ENCODE results near the gene MED27. TPM values are rescaled to one million over a fixed set of nuclear protein-coding genes. Genes with fewer than 3 reads are reported as not detected.

MED27 gene
- total and polyA plus RNA-seq, 2 of the 8 experiments (the other 6 are each of a cell fraction or from before 2014, with no cell fraction given), result 29.9 to 56.5 TPM

DNA sequence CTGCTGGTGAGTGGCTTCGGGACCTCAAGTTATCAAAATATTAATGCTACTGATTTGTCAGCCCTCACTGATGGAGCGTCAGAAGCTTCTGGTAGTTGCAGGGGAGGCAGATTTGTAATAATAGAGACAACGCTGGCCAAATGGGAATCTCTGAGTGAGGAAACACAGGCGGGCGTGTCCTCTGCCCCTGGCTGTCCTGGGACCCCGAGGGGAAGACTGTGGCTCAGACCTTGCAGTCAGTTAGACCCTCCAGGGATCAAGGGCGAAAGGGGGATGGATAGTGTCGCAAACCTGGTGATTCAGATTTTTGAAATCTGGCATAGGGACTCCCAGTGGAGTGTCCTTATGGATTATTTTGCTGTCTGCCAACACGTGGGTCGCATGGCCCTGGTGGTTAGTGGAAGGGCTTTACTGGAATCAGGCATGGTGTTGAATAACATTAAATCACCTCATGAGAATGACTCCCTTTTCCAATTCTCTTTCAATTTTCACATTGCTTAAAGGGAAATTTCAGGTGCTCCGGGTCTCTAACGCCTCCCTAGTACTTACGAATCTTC lies 47.1 kb upstream of the MED27 start:
- H3K27ac ChIP-seq (ENCODE audit: low read depth, low read length), result no peak overlapping the region
- H3K9ac ChIP-seq (replicated peaks in 1 of 4; ENCODE audit: extremely low read depth in 1 of 4, low read depth in 3 of 4, low read length in 3 of 4), result no peak overlapping the region
- H2BK12ac ChIP-seq (ENCODE audit: low read depth, low read length), result 0 out of 2 replicates have a peak overlapping the region, but pooled peaks have one; percentile 46
- peak overlapping the region; percentile 28 to 61; a peak in 2 of 4 replicates for H3K4me2 ChIP-seq (ENCODE audit: insufficient read depth in 1 of 2, low read depth in 2 of 2, low read length in 2 of 2)
- no peaks in the 10 kb centered on the region for H3K9me3 ChIP-seq (ENCODE audit: insufficient read depth in 2 of 2, low read depth in 1 of 2, low read length in 1 of 2)
- peaks cover 20 to 28% (median 24%) of the 10 kb centered on the region in 4 experiments for H3K4me1 ChIP-seq (replicated peaks in 1 of 4; ENCODE audit: control insufficient read depth in 3 of 4, insufficient read depth in 4 of 4, low read length in 3 of 4)
- no peak overlapping the region for H2BK5ac ChIP-seq (ENCODE audit: low read depth, low read length)
- H4K20me1 ChIP-seq (replicated peaks in 1 of 2; ENCODE audit: control insufficient read depth in 1 of 2, insufficient read depth in 2 of 2, low read length in 2 of 2), result no peaks in the 10 kb centered on the region
- H2AK5ac ChIP-seq (ENCODE audit: low read depth, low read length), result 0 out of 2 replicates have a peak overlapping the region, but pooled peaks have one; percentile 28
- no peak overlapping the region for H2BK120ac ChIP-seq (replicated peaks; ENCODE audit: low read depth, low read length)
- TF ChIP-seq POLR2A (IDR thresholded peaks at IDR 0.05; ENCODE audit: control extremely low read depth in 1 of 2, low read depth in 2 of 2, low read length in 2 of 2) (no peak), EGR1 (IDR thresholded peaks at IDR 0.05; ENCODE audit: borderline replicate concordance, low read depth, low read length) (no peak)
- TF ChIP-seq, protein P1, sequence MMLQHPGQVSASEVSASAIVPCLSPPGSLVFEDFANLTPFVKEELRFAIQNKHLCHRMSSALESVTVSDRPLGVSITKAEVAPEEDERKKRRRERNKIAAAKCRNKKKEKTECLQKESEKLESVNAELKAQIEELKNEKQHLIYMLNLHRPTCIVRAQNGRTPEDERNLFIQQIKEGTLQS (IDR thresholded peaks at IDR 0.05; ENCODE audit: insufficient read depth, low read depth, low read length), result no peak
- H3K56ac ChIP-seq (replicated peaks; ENCODE audit: insufficient read length, low read depth, low read length), result no peak overlapping the region
- POLR2A ChIA-PET (ENCODE audit: partially characterized antibody), result interaction anchor here (0.7 to 2.3 kb wide), 6 partner anchors 9 to 46 kb away, joined by 3 to 10 read pairs (median 3); no protein-coding TSS in a partner anchor
- H2AFZ ChIP-seq (ENCODE audit: low read length), result no peak overlapping the region
- 73% methylated on average over 13 of the region's 13 CpGs; no CpG with 5 or more reads in 1 of the 2 experiments for WGBS, 2 experiments (ENCODE audit: extremely low coverage in 1 of 2, insufficient coverage in 1 of 2, insufficient read length in 1 of 2, insufficient replicate concordance in 2 of 2, low coverage in 1 of 2, low lambda C conversion rate in 2 of 2, missing lambda C conversion rate in 1 of 2)
- no peak overlapping the region for H3K4ac ChIP-seq (replicated peaks; ENCODE audit: insufficient read length, low read depth, low read length)
- H3K36me3 ChIP-seq (ENCODE audit: control insufficient read depth in 2 of 4, insufficient read depth in 4 of 4, low read length in 3 of 4), result no peaks in the 10 kb centered on the region
- CTCF ChIA-PET (ENCODE audit: partially characterized antibody), result interaction anchor here (0.6 to 2.4 kb wide), 11 partner anchors 8 to 804 kb away, joined by 3 to 11 read pairs (median 3); no protein-coding TSS in a partner anchor
- DNase-seq (ENCODE audit: low read depth in 1 of 2, low spot score in 2 of 2), result no peak
- no peaks in the 10 kb centered on the region for H3K79me2 ChIP-seq (ENCODE audit: control insufficient read depth in 1 of 2, insufficient read depth in 2 of 2, low read length in 2 of 2)
- no peaks in the 10 kb centered on the region; a peak in 1 of 7 replicates for H3K27me3 ChIP-seq (replicated peaks in 1 of 4; ENCODE audit: control insufficient read depth in 3 of 4, extremely low read depth in 1 of 4, insufficient read depth in 3 of 4, low read length in 3 of 4)
- no peak overlapping the region for H2BK15ac ChIP-seq (ENCODE audit: low read length)
- no peak overlapping the region for H4K91ac ChIP-seq (replicated peaks; ENCODE audit: insufficient read length, low read length)
- H4K8ac ChIP-seq (ENCODE audit: extremely low read depth, insufficient read depth, low read length), result no peak overlapping the region
- H3K18ac ChIP-seq (ENCODE audit: extremely low read depth, low read length), result no peak overlapping the region
- no peak overlapping the region for H3K4me3 ChIP-seq (ENCODE audit: extremely low read depth in 1 of 4, insufficient read depth in 2 of 4, low read depth in 3 of 4, low read length in 4 of 4)
- no peak overlapping the region for H3K23ac ChIP-seq (ENCODE audit: insufficient read length)
- no peak overlapping the region for H4K5ac ChIP-seq (ENCODE audit: insufficient read length, low read depth, low read length)
- FAIRE-seq, result no peak
- no peak overlapping the region for H3K14ac ChIP-seq (ENCODE audit: insufficient read length)
- H2BK20ac ChIP-seq (ENCODE audit: low read length), result peak overlapping the region; percentile 61; the same call in 1 of the 2 replicates
- H3K79me1 ChIP-seq (ENCODE audit: low read depth, low read length), result no peaks in the 10 kb centered on the region
- H3K23me2 ChIP-seq (ENCODE audit: low read depth, low read length), result no peaks in the 10 kb centered on the region
